ENCODE results near the gene BHLHA15. TPM values are rescaled to one million over a fixed set of nuclear protein-coding genes. Genes with fewer than 3 reads are reported as not detected.

Gene BHLHA15
- total RNA-seq, 6 experiments from 2014 or later, result 0.33 TPM; not detected in 5

- H3K9me3 Mint-ChIP-seq, result no peaks in the 10 kb centered on the region
- peak within 1 kb of the TSS; percentile 97 for H3K4me3 Mint-ChIP-seq
- peaks cover 10% of the 10 kb centered on the region for H3K36me3 Mint-ChIP-seq (ENCODE audit: low read depth)
- peak; percentile 84 for DNase-seq
- peak within 1 kb of the TSS; percentile 86 for H3K27ac Mint-ChIP-seq
- peaks cover 21% of the 10 kb centered on the region for H3K4me1 Mint-ChIP-seq (ENCODE audit: low read depth)
- no peak; the same call in 1 of the 2 replicates for TF ChIP-seq CTCF (IDR thresholded peaks at IDR 0.05)
- H3K27me3 Mint-ChIP-seq (ENCODE audit: insufficient read depth), result no peaks in the 10 kb centered on the region
Measured at GRCh38 chr7:98251601-98252424, 40.6 kb downstream of the BHLHA15 start, which contains the start of gene TECPR1. TECPR1 (minus strand) TSS chr7:98252232; CDS start chr7:98246146, 6,086 bp downstream.

- Mint-ChIP-seq H3K4me1 (ENCODE audit: low read depth) (peaks cover 21% of the 10 kb centered on the region), H3K9me3 (no peaks in the 10 kb centered on the region), H3K27ac (peak overlapping the region; percentile 86), H3K27me3 (ENCODE audit: insufficient read depth) (no peaks in the 10 kb centered on the region), H3K36me3 (ENCODE audit: low read depth) (peaks cover 12% of the 10 kb centered on the region), H3K4me3 (peak overlapping the region; percentile 97)
- no peak; the same call in 1 of the 2 replicates for TF ChIP-seq CTCF (IDR thresholded peaks at IDR 0.05)
- no peak for DNase-seq
Measured at GRCh38 chr7:98252425-98253054, 41.3 kb downstream of the BHLHA15 start.

- H3K27ac Mint-ChIP-seq, result no peak overlapping the region
- H3K4me1 Mint-ChIP-seq (ENCODE audit: low read depth), result peaks cover 21% of the 10 kb centered on the region
- H3K9me3 Mint-ChIP-seq, result no peaks in the 10 kb centered on the region
- no peak overlapping the region for H3K4me3 Mint-ChIP-seq
- TF ChIP-seq CTCF (IDR thresholded peaks at IDR 0.05), result no peak
- DNase-seq, result no peak
- no peaks in the 10 kb centered on the region for H3K27me3 Mint-ChIP-seq (ENCODE audit: insufficient read depth)
- peaks cover 16% of the 10 kb centered on the region for H3K36me3 Mint-ChIP-seq (ENCODE audit: low read depth)
Measured at GRCh38 chr7:98254516-98254915, 43.3 kb downstream of the BHLHA15 start.

- H3K27ac Mint-ChIP-seq, result no peak overlapping the region
- DNase-seq, result no peak
- no peaks in the 10 kb centered on the region for H3K27me3 Mint-ChIP-seq (ENCODE audit: insufficient read depth)
- peaks cover 16% of the 10 kb centered on the region for H3K36me3 Mint-ChIP-seq (ENCODE audit: low read depth)
- no peak overlapping the region for H3K4me3 Mint-ChIP-seq
- H3K9me3 Mint-ChIP-seq, result no peaks in the 10 kb centered on the region
- H3K4me1 Mint-ChIP-seq (ENCODE audit: low read depth), result peaks cover 21% of the 10 kb centered on the region
- TF ChIP-seq CTCF (IDR thresholded peaks at IDR 0.05), result no peak
Measured at GRCh38 chr7:98254951-98255610, 43.8 kb downstream of the BHLHA15 start.

- no peak for TF ChIP-seq CTCF (IDR thresholded peaks at IDR 0.05)
- Mint-ChIP-seq H3K27me3 (ENCODE audit: insufficient read depth) (no peaks in the 10 kb centered on the region), H3K4me1 (ENCODE audit: low read depth) (peaks cover 11% of the 10 kb centered on the region), H3K36me3 (ENCODE audit: low read depth) (peaks cover 19% of the 10 kb centered on the region), H3K27ac (no peak overlapping the region), H3K4me3 (no peak overlapping the region), H3K9me3 (no peaks in the 10 kb centered on the region)
- no peak for DNase-seq
Measured at GRCh38 chr7:98256431-98256830, 45.2 kb downstream of the BHLHA15 start.

Measured in HFFc6 (cell line).